MM.1S (cell line): ENCODE data around the gene PCNX1.

Source experiments
- CTCF ChIP-seq: fragments of 300-600 bp; sonication (generic); IDR thresholded peaks from 2 replicates; pipeline ENCODE4 v1.5.1; 2016; ENCODE audit warnings: antibody characterized with exemption, low read length, mixed read lengths
- EZH2 ChIP-seq: fragments of 300-600 bp; sonication (generic); optimal IDR thresholded peaks from 2 replicates; pipeline ENCODE3; 2017; ENCODE audit warnings: low read depth, mild to moderate bottlenecking, antibody characterized with exemption, low read length, mixed read lengths
- EZH2phosphoT487 ChIP-seq: fragments of 300-600 bp; sonication (generic); IDR thresholded peaks from 2 replicates; pipeline ENCODE4 v1.6.1; 2018; ENCODE audit warnings: antibody characterized with exemption, low read length

- TF ChIP-seq CTCF, result no peak
- TF ChIP-seq EZH2phosphoT487, result no peak
- no peak for TF ChIP-seq EZH2
These were observed 162.9 kb downstream of the PCNX1 start for GRCh38 chr14:71070169-71070568.
